Measurements from ENCODE around the gene SUCNR1.
"Not testable (repeated sequence)": the region's sequence is repeated elsewhere in the genome, so short reads cannot be mapped to it uniquely, and the experiment has no call there.

SUCNR1 gene, protein sequence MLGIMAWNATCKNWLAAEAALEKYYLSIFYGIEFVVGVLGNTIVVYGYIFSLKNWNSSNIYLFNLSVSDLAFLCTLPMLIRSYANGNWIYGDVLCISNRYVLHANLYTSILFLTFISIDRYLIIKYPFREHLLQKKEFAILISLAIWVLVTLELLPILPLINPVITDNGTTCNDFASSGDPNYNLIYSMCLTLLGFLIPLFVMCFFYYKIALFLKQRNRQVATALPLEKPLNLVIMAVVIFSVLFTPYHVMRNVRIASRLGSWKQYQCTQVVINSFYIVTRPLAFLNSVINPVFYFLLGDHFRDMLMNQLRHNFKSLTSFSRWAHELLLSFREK

DNA sequence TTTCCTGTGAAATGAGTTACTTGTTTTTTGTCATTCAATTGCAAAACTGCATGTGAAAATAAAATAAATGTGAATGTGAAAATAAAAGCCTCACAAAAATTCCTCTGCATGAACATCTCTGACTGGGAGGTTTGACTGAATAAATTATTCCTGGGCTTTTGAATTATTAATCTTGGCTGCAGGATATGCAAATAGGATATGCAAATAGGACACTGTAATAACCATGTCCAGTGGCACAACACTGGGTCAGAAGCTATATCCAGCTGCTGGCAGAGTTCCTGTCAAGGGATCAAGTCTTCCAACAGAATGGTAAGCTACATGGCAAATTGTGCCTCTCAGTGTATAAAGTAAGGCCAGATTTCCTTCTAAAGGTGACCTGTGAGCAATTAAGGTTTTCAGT lies at the start of gene SUCNR1:
TSS of gene SUCNR1 (plus strand) at position 246 of the 400 bp plus-strand sequence. CDS start 6,250 bp downstream, outside the sequence.
- no peak for DNase-seq (ENCODE audit: low read depth in 2 of 2)

DNA sequence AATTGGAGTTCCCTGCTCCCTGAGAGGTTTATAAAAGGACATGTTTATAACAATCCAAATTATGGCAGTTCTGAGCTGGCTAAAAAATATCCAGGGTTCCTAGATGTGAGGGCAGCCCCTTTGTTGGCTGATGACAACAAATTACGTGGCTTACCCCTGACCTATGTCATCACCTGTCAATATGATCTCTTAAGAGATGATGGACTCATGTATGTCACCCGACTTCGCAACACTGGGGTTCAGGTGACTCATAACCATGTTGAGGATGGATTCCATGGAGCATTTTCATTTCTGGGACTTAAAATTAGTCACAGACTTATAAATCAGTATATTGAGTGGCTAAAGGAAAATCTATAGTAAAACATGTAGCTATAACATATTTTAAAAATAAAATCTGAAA lies 45.6 kb upstream of the SUCNR1 start:
- DNase-seq (ENCODE audit: low read depth in 2 of 2), result no peak

DNA sequence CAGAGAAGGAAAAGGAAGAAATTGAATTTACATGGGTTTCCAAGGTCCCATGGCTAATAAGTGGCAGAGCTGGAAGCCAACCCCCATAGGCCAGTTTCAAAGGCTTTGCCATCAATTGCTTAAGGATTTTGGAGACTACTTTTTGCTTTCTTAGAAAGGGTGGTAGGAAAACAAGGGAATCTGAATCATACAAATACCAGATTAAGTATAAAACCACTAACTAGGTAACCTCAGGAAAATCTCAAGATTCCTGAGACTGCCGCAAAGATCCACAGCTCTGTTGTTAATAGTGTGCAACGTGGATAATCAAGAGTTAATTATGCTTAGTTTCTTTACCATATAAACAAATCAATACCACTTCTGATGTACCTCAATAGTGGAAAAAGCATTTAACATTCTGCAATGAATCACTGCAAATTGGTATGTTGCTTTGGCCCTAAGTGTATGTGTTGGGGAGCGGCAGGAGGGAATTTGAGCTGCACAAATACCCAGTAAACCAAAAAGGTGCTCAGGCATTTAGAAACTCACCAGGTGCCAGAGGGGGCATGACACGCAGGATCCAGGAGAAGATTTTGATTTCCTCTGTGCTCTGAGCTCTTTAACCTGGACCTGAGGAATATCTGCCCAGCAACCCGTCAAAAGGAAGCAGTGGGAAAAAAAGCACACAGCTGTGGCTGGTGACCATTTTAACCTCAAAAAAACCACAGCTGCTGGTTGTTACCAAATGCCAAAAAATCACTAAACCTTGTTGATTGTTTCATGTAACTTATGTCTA lies 37.5 kb upstream of the SUCNR1 start:
- DNase-seq (ENCODE audit: low read depth in 2 of 2), result no peak

DNA sequence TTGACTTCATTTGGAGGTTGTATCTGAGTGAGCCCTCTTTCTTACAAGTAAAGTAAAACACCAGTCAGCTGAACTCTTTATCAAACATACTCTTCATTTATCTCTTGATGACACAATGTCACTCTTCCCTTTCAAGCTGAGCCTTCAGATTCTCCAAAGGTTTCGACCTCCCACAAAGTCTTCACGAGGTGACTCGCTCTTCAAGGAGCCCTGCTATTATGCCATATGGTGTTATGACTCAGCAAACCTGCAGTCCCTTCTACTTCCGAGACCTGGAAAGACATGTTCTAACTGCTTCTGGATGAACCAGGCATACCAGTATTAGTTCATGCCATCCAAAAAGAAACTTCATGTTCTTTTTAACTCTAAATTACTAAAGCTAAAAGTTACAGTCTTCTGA lies 36.4 kb upstream of the SUCNR1 start:
- DNase-seq (ENCODE audit: low read depth in 2 of 2), result no peak

DNA sequence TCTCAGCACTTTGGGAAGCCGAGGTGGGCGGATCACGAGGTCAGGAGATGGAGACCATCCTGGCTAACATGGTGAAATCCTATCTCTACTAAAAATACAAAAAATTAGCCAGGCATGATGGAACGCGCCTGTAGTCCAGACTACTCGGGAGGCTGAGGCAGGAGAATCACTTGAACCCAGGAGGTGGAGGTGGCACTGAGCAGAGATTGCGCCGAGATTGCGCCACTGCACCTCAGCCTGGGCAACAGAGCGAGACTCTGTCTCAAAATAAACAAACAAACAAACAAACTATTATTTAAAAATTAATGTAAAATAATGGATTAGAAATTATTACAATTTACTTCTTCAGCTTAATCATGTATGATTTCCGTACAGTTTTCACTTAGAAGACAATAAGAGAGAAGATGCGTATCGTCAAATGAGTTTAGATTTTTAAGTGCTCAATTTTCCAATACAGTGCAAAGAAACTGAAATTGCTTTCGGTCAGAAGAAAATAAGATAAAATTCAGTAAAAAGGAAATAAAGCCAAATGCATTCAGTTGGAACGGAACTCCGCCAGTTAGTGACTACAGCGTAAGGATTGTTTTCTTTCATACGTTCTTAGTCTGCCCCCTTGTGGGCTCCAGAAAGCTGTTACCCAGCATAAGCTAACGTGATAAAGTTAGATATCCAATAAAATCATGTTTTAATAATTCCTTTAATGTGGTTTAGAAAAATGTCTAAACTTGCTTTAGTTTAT lies 34.7 kb upstream of the SUCNR1 start:
- no peak for DNase-seq (ENCODE audit: low read depth in 2 of 2)

DNA sequence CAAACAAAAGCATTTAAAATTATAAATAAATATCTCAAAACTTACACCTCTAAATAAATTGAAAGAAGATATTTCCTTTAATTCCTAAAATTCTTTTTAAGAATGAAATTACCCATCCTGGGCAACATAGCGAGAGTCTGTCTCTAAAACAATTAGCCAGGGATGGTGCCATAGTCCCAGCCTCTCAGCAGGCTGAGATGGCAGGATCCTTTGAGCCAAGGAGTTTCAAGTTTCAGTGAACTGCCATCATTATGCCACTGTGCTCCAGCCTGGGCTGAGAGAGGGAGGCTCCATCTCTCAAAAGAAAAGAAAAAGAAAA lies 34.2 kb upstream of the SUCNR1 start:
- no peak for DNase-seq (ENCODE audit: low read depth in 2 of 2)

DNA sequence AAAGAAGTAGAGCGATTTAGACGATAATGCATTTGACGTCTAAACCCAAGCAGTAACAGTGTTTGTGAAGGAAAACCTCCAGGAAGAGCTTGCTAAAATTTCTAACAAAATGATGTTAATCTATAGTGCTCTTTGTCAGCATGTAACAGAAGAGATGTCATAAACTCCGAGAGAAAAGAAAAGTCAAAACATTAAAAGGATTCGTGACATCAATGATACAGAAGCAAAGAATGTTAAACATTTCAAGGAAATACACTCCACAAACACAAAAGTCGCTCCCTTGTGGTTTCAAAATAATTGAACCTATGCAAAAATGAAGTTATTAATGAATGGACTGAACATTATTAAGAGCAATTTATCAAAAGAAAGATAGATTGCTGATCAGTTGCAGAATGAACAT lies 31.6 kb upstream of the SUCNR1 start:
- DNase-seq (ENCODE audit: low read depth in 2 of 2), result no peak

DNA sequence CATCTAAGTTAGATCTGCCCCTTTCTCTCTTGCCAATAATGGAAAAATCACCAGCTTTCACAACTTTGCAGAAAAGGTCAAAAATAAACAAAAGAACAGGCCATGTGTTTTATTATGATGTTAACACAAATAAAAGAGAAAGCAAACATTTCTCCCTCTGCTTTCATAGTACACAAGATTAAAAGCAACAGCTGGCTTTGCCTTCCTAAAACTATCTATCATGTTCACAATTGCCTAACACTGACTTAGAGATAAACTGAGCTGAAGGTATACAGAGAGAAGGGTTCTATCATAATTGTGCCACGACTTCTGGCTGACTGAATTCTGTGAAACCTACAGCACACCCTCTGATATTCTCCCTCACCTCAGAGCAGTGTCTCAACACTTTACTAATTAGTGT lies 30.2 kb upstream of the SUCNR1 start:
- DNase-seq (ENCODE audit: low read depth in 2 of 2), result no peak

DNA sequence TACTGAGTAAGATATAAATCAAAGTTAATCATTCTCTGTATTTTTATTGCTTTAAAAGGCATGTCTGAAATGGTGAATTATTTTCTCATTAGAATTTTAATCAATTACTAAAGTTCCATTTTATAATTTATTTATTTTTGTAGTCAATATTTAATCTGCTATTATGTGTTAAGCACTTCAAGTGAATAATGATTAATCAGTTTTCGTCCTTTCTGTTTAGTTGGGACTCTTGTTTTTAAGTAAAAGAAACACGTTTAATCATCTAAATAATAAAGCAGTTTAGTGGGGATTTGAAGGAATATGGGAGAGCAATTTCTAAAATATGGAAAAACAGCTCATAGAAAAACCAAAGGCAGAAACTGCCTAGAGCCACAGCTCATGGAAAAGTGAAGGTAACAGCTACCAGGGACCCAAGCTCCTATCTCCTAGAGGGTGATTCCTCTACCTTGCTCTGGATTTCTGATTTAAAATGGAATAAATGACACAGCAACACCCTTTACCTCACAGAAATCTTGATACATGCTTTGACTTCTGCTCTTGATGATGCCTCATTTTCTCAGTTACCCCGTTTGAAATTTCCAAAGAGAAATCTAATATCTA lies 28.0 kb upstream of the SUCNR1 start:
- DNase-seq (ENCODE audit: low read depth in 2 of 2), result no peak

DNA sequence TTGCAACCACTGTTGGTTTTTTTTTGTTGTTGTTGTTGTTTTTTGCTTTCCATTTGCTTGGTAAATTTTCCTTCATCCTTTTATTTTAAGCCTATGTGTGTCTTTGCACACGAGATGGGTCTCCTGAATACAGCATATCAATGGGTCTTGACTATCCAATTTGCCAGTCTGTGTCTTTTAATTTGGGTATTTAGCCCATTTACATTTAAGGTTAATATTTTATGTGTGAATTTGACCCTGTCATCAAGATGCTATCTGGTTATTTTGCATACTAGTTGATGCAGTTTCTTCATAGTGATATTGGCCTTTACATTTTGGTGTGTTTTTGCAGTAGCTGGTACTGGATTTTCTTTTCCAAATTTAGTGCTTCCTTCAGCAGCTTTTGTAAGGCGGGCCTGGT lies 23.4 kb upstream of the SUCNR1 start:
- DNase-seq (ENCODE audit: low read depth in 2 of 2), result not testable (repeated sequence)

DNA sequence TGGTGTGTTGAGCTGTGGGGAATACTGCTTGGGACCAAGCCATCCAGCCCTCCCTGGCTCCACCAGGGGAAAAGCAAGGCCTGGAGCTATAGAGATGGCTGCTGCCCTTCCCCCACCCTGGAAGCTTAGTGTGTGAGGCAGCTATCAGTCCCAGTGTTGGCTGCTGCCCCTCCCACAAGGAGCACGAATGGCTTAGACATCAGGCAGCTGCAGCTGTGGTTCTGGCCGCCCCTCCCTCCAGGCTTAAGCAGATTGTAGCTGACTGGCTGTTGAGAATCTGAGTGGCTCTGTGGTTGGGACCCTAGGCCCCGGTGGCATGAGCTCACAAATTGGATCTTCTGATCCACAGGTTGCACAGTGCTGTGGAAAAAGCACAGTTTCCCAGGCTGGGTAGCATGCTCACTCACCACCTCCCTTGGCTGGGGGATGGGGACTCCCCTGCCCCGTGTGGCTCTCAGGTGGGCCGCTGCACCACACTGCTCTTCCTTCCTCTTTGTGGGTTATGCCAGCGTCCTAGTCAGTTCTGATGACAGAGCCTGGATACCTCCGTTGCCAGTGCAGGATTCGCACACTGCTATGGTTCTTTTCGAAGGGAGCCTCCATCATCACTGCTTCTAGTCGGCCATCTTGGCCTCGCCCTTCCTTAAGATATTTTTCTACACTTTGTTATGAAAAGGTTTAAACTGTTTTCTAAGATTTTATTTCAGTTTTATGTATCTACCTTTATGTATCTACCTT lies 21.2 kb upstream of the SUCNR1 start:
- no peak for DNase-seq (ENCODE audit: low read depth in 2 of 2)

DNA sequence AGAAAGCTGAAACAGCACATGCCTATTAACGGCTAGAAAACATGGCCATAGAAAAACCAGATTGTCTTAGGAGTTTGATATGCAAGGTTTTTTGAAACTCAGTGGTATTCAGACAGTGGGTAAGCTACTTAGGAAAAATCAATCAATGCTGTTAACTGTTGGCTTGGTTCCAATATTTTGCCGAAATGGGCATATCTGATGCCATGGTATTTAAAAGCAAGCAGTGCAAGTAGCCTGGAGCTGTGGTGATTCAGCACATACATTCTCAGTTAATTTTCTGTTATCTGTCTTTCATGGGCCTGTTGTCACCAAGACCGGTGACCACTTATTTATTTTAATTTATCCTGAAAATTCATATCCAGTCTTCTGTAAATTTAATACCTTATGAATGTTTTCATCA lies 17.3 kb upstream of the SUCNR1 start:
- DNase-seq (ENCODE audit: low read depth in 2 of 2), result no peak

DNA sequence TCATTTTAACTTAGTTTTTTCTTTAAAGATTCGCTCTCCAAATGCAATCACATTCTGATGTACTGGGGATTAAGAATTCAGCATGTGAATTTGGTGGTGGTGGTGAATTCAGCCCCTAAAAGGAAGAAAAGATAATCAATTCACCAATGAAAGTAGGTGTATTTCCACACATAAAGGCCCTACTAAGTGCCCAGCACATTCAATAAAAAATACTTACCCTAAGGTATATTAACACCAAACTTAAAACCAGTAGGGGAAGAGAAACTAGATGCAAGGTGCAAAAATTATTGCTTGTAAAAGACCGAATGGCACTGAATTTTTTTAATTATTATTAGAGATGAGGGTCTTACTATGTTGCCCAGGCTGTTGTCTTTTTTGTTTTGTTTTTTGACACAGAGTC lies 16.8 kb upstream of the SUCNR1 start:
- no peak for DNase-seq (ENCODE audit: low read depth in 2 of 2)

DNA sequence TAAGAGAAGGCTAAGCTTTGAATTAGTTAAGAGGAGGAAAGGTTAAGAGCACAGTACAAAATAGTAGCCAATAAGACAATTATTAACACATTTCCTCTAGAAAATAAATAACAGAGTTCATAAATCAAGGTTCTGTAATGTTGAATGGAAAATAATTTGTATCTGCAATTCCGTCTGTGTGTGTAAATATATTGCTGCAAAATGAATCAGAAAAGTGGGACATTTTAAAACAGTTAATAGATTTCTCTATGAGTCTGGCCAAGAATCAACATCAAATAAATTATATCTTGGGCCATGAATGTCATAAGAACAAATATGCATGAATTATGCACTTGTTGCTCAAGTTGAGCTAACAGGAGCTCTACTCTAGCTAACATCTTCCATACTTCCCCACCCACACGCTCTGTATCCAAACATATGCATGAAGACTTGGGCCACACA lies 14.2 kb upstream of the SUCNR1 start:
- DNase-seq (ENCODE audit: low read depth in 2 of 2), result no peak

DNA sequence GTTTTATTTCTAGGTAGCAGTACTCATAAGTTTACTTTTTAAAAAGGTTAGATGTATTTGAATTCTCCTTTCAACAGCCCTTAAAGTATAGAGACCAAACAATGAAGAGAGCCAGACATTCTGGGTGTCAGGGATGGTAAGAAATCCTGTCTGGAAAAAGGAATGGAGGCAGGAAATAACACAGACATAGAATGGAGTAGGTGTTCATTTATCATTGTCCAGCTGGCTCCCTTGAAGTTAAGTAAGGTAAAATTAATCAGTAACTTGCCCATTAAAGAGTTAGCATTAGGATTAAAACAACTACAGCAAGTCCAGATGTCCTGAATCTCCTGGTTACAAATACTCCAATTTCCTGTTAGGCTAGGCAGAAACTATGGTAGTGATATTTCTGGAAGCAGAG lies 13.5 kb upstream of the SUCNR1 start:
- no peak for DNase-seq (ENCODE audit: low read depth in 2 of 2)

DNA sequence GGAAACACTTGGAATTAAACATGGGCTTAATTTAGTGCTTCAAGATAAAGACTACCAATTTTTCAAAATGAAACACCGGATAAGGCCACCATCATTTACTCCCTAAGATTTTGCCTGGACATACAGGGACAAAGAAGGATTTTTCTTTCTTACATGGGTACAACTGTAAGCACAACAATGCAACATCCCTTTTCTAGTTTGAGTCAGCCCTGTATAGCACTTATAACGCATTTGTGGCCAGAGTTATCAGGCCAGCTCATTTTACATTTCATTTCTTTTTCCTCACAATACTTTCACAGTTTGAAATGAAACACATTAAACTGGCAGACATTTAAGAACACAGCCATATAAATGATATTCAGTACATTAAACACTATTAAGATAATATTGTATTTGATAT lies 9.8 kb upstream of the SUCNR1 start:
- DNase-seq (ENCODE audit: low read depth in 2 of 2), result no peak

DNA sequence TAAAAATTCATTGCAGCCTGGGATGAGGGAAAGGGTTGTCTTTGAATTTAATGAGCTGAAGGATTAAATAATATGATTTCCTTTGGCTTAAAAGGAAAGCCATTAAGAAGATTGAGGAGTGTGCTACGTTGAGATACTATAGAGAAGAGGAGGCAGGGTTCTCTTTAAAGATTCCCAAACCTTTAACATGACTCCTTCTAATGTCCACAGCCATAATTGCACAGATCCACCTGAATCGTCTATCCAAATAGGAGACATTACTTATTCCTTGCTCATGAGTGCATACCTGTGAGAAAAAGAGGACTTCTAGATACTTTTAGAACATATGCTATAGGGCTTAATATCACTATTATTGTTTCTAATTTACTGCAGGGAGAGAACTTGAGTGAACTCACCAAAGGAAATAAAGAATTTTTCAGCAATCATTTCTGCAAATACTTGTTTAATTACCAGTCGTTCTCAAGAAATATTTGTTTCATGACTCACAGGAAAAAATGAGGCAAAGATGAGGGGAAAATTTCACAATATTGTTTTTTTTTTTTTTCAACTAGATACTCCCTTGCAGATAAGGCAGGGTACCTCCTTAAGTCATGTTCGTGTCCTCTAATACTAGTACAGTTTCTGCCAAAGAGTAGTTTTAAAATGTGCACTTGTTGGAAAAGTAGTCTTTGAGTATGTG lies 8.9 kb upstream of the SUCNR1 start:
- DNase-seq (ENCODE audit: low read depth in 2 of 2), result no peak

DNA sequence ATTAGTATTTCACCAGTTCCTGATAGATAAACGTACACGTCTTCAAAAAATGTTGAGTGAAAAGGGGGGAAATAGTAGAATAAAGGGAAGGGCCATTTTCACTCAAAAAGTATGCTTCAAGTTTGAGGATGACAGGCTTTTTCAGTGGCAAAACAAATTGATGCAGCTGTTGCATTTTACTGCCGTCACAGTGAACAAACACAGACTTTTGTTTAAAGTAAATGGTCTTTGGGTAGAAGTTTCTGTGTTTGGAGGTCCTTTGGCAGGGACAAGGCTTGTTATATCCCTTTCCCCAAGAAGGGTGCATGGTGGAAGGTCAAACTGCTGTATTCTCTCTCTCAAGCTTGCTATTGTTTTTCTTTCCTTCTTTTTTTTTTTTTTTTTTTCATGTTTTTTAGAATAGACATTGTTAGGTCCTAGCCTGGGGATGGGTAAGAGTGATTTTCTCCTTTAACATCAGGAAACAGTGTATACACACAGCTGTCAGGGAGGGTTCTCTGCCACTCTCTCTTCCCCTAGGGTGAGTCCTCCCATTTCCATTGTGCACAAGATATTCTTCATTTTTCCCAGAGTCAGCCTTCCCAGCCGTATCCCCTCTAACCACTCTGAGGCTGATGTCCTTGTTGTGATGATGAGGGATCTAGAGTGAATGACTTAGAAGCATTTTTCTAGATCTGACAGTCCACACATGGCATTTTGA lies 6.6 kb upstream of the SUCNR1 start:
- no peak for DNase-seq (ENCODE audit: low read depth in 2 of 2)

DNA sequence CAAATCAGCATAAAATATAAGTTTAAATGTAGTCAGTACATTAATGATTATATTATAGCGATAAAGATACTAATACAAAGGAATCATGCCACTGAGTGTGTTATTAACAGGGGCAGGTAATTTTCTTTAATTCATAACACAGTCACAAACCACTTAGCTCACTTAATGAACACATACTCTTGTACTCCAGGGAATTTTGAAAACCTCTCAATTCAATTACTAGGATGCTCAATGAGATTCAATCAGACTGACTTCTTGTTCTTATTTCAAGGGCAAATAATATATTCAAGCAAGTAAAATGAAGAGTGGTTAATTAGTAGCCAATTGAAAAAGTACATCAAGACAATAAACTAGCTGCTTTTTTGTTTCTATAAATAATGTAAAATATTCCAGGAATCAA lies 5.8 kb upstream of the SUCNR1 start:
- DNase-seq (ENCODE audit: low read depth in 2 of 2), result no peak

DNA sequence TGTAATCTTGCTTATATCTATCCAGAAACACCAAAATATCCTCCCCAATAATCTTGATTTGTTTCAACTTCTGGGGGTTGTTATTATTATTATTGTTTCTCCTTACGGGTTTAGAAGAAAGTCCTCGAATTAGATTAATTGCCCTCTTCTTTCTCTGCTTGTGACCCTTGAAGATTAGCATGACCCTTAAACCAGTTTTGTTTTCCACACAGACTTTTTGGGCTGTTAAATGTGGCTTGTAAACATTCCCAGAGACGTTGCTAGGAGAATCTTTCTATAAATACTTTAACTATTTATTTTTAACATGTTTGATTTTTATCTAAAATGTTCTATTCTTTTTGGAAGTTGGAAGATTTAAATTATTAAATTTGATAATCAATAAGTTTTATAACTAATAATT lies 4.3 kb upstream of the SUCNR1 start:
- DNase-seq (ENCODE audit: low read depth in 2 of 2), result no peak

All from stimulated activated CD8-positive, alpha-beta memory T cell treated with anti-CD3 and anti-CD28 coated beads, Interleukin-7, amount 100 ng/mL, for 1 hour (primary cell).